ENCODE results near the gene ZNF516. TPM values are rescaled to one million over a fixed set of nuclear protein-coding genes. Genes with fewer than 3 reads are reported as not detected.
A peak's percentile ranks its signal among the peaks of the same experiment; 100 is the strongest.

ZNF516 gene
- total RNA-seq, 1 experiment from 2014 or later: 25.5 TPM

GRCh38 chr18:76482971-76483691 is 11.9 kb downstream of the ZNF516 start:
- no peaks in the 10 kb centered on the region for H3K27me3 Mint-ChIP-seq (ENCODE audit: insufficient read depth, unreplicated experiment)
- CTCF ChIA-PET: no interaction called here
- POLR2A ChIA-PET: no interaction called here
- H3K4me3 Mint-ChIP-seq (ENCODE audit: unreplicated experiment): no peak overlapping the region
- H3K4me1 Mint-ChIP-seq (ENCODE audit: low read depth, unreplicated experiment): peaks cover 6% of the 10 kb centered on the region
- no peak for TF ChIP-seq CTCF (IDR thresholded peaks at IDR 0.05; ENCODE audit: insufficient read depth in 1 of 2, low read depth in 1 of 2, low read length in 1 of 2, severe bottlenecking in 1 of 2, unreplicated experiment in 1 of 2)
- H3K9me3 ChIP-seq: no peaks in the 10 kb centered on the region
- no peaks in the 10 kb centered on the region for H3K36me3 ChIP-seq (ENCODE audit: control insufficient read depth, insufficient read depth, low read length)
- no peaks in the 10 kb centered on the region for H3K36me3 Mint-ChIP-seq (ENCODE audit: insufficient read depth, unreplicated experiment)
- no peak overlapping the region for H3K4me3 ChIP-seq (ENCODE audit: low read depth, low read length)
- no TSS peak for BruUV-seq (replicated peaks)
- no peaks in the 10 kb centered on the region; the same call in 1 of the 2 replicates for H3K4me1 ChIP-seq
- intact Hi-C loops (cut with micrococcal nuclease; ENCODE audit: unreplicated experiment): no loop called here
- H3K9me3 Mint-ChIP-seq (ENCODE audit: unreplicated experiment): no peaks in the 10 kb centered on the region
- peak in 1 of 2 experiments; percentile 4 for DNase-seq
- no peaks in the 10 kb centered on the region for H3K27me3 ChIP-seq (replicated peaks; ENCODE audit: control insufficient read depth, insufficient read depth, low read length)
- H3K27ac Mint-ChIP-seq (ENCODE audit: unreplicated experiment): no peak overlapping the region

DNA sequence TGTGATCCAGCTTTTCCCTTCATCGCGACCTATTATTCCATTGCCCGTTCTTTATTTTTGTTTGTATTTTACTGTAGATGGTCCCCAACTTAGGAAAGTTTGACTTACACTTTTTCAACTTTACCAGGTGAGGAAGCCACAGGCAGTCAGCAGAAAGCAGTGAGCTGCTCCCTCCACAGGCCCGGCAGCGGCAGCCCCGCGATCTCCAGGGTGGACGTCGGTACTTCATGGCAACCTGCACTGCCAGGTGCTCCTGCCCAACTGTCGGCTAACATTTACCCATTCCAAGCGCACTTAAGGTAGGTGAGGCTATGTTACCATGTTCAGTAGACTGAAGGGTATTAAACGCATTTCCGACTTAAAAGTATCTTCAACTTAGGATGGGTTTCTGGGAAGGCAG is 12.8 kb downstream of the ZNF516 start:
- peaks cover 5% of the 10 kb centered on the region for H3K36me3 Mint-ChIP-seq (ENCODE audit: insufficient read depth, unreplicated experiment)
- H3K9me3 Mint-ChIP-seq (ENCODE audit: unreplicated experiment): no peaks in the 10 kb centered on the region
- Histone ChIP-seq H3K36me3 (ENCODE audit: control insufficient read depth, insufficient read depth, low read length) (no peaks in the 10 kb centered on the region), H3K4me1 (peaks cover 4% of the 10 kb centered on the region; the same call in 1 of the 2 replicates), H3K4me3 (ENCODE audit: low read depth, low read length) (no peak overlapping the region), H3K27me3 (replicated peaks; ENCODE audit: control insufficient read depth, insufficient read depth, low read length) (no peaks in the 10 kb centered on the region), H3K9me3 (no peaks in the 10 kb centered on the region)
- CTCF ChIA-PET: no interaction called here
- no peak for TF ChIP-seq CTCF (IDR thresholded peaks at IDR 0.05; ENCODE audit: insufficient read depth in 1 of 2, low read depth in 1 of 2, low read length in 1 of 2, severe bottlenecking in 1 of 2, unreplicated experiment in 1 of 2)
- intact Hi-C loops (cut with micrococcal nuclease; ENCODE audit: unreplicated experiment): no loop called here
- peaks cover 6% of the 10 kb centered on the region for H3K4me1 Mint-ChIP-seq (ENCODE audit: low read depth, unreplicated experiment)
- BruUV-seq (replicated peaks): no TSS peak
- H3K27me3 Mint-ChIP-seq (ENCODE audit: insufficient read depth, unreplicated experiment): no peaks in the 10 kb centered on the region
- no peak overlapping the region for H3K4me3 Mint-ChIP-seq (ENCODE audit: unreplicated experiment)
- no peak for DNase-seq
- POLR2A ChIA-PET: no interaction called here
- no peak overlapping the region for H3K27ac Mint-ChIP-seq (ENCODE audit: unreplicated experiment)

- Mint-ChIP-seq H3K4me1 (ENCODE audit: low read depth, unreplicated experiment) (peaks cover 8% of the 10 kb centered on the region), H3K36me3 (ENCODE audit: insufficient read depth, unreplicated experiment) (peaks cover 6% of the 10 kb centered on the region), H3K27me3 (ENCODE audit: insufficient read depth, unreplicated experiment) (no peaks in the 10 kb centered on the region), H3K9me3 (ENCODE audit: unreplicated experiment) (no peaks in the 10 kb centered on the region), H3K4me3 (ENCODE audit: unreplicated experiment) (no peak overlapping the region), H3K27ac (ENCODE audit: unreplicated experiment) (no peak overlapping the region)
- H3K27me3 ChIP-seq (replicated peaks; ENCODE audit: control insufficient read depth, insufficient read depth, low read length): no peaks in the 10 kb centered on the region
- intact Hi-C loops (cut with micrococcal nuclease; ENCODE audit: unreplicated experiment): no loop called here
- peak in 1 of 2 experiments; percentile 25 for DNase-seq
- peak in 1 of 2 experiments; percentile 18 for TF ChIP-seq CTCF (IDR thresholded peaks at IDR 0.05; ENCODE audit: insufficient read depth in 1 of 2, low read depth in 1 of 2, low read length in 1 of 2, severe bottlenecking in 1 of 2, unreplicated experiment in 1 of 2)
- H3K4me1 ChIP-seq: peaks cover 4% of the 10 kb centered on the region; the same call in 1 of the 2 replicates
- POLR2A ChIA-PET: no interaction called here
- CTCF ChIA-PET: no interaction called here
- H3K36me3 ChIP-seq (ENCODE audit: control insufficient read depth, insufficient read depth, low read length): no peaks in the 10 kb centered on the region
- H3K9me3 ChIP-seq: no peaks in the 10 kb centered on the region
- BruUV-seq (replicated peaks): no TSS peak
- H3K4me3 ChIP-seq (ENCODE audit: low read depth, low read length): no peak overlapping the region
Observed at GRCh38 chr18:76480913-76481312, 14.1 kb downstream of the ZNF516 start.

Measured in Caco-2 (cell line).